Ectodermal cell (in vitro differentiated cells): ENCODE results near the gene RDH5. TPM values are rescaled to one million over a fixed set of nuclear protein-coding genes. Genes with fewer than 3 reads are reported as not detected.

Experiments used
- H3K27ac ChIP-seq: 2 replicates; pipeline ENCODE4 v1.7.0; 2013; ENCODE audit warnings: mild to moderate bottlenecking, low read depth, low read length; ENCODE audit not compliant: insufficient read depth, poor library complexity, severe bottlenecking
- H3K27me3 ChIP-seq: 2 replicates; pipeline ENCODE4 v1.7.0; 2013; ENCODE audit warnings: mild to moderate bottlenecking, low read length; ENCODE audit not compliant: insufficient read depth, control insufficient read depth, poor library complexity, severe bottlenecking
- H3K36me3 ChIP-seq: one replicate; pipeline ENCODE4 v1.7.0; 2013; ENCODE audit warnings: low read length; ENCODE audit not compliant: control insufficient read depth, insufficient read depth
- H3K4me1 ChIP-seq: one replicate; pipeline ENCODE4 v1.7.0; 2013; ENCODE audit warnings: low read length; ENCODE audit not compliant: control insufficient read depth, insufficient read depth
- H3K4me3 ChIP-seq: 2 replicates; pipeline ENCODE4 v1.7.0; 2013; ENCODE audit warnings: low read depth, low read length, control low read depth; ENCODE audit not compliant: insufficient read depth
- H3K9me3 ChIP-seq: 2 replicates; pipeline ENCODE4 v1.7.0; 2013; ENCODE audit warnings: mild to moderate bottlenecking, low read length, moderate library complexity; ENCODE audit not compliant: control insufficient read depth
- WGBS, 2 experiments: methylation state at CpG; one replicate each; pipeline ENCODE4 v1.1.7; 2013; ENCODE audit warnings: missing lambda C conversion rate in 2 of 2; 5-methylcytosine and 5-hydroxymethylcytosine counted together
- polyA plus RNA-seq, 4 experiments: library from polyadenylated mRNA; stranded (reverse); fragments of 50-300 nt; gene quantifications; one replicate each; pipeline ENCODE4 v1.2.3, GENCODE V29; 2013

The RDH5 gene, protein sequence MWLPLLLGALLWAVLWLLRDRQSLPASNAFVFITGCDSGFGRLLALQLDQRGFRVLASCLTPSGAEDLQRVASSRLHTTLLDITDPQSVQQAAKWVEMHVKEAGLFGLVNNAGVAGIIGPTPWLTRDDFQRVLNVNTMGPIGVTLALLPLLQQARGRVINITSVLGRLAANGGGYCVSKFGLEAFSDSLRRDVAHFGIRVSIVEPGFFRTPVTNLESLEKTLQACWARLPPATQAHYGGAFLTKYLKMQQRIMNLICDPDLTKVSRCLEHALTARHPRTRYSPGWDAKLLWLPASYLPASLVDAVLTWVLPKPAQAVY
- polyA plus RNA-seq (2013, experiment 1 of 4), result 11.7 TPM
- polyA plus RNA-seq (2013, experiment 2 of 4), result 9.5 TPM
- polyA plus RNA-seq (2013, experiment 3 of 4), result 5.1 TPM
- polyA plus RNA-seq (2013, experiment 4 of 4), result 7.1 TPM

- Histone ChIP-seq H3K4me3 (no peak within 1 kb of the TSS), H3K36me3 (peaks cover 5% of the 10 kb centered on the region), H3K9me3 (no peaks in the 10 kb centered on the region), H3K27me3 (no peaks in the 10 kb centered on the region), H3K27ac (no peak within 1 kb of the TSS), H3K4me1 (peaks cover 33% of the 10 kb centered on the region)
- 88 to 92% methylated on average over 5 to 6 of the region's 6 CpGs for WGBS, 2 experiments
Observed at GRCh38 chr12:55720071-55720564, at the start of gene RDH5. TSS of gene RDH5 (plus strand) at chr12:55720393. CDS start at chr12:55721185, 792 bp downstream.

DNA sequence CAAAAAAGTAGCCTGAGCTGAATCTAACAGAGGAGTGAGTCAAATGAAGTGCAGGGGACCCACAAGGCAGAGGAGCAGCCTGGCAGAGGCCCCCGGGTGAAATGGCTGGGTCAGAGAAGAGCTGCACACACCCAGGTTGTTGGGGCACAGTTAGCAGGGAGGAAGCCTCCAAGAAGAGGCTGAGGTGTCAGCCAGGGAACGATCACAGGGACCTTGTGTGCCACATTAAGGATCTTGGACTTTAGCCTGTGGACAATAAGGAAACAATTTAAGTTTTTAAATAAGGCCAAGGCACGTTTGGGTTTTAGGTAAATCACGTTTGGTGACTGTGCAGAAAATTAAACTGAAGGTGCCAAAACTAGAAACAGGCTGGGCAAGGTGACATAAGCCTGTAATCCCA lies 48.4 kb upstream of the RDH5 start:
- no peaks in the 10 kb centered on the region for H3K27me3 ChIP-seq
- no peak overlapping the region for H3K27ac ChIP-seq
- H3K9me3 ChIP-seq, result no peaks in the 10 kb centered on the region
- H3K4me1 ChIP-seq, result no peaks in the 10 kb centered on the region
- no peak overlapping the region for H3K4me3 ChIP-seq
- H3K36me3 ChIP-seq, result no peaks in the 10 kb centered on the region
- WGBS, 2 experiments, result 83 to 85% methylated on average over 4 of the region's 4 CpGs

DNA sequence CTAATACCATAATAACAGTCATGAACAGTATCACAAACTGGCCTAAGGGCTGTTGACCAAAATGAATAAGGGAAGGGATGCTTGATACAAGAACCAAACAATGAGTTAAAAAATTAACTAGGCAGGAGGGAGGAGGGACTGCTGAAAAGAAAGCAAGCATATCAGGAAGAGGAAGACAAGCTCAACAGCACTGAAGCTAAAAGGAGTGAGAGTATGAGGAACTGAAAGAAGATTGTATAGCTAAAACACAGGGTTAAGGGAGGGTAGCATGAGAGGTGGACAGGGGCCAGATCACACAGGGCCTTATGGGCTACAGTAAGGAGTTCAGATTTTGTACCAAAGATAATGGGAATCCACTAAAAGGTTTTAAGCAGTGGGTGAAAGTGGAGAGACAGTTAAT lies 46.6 kb upstream of the RDH5 start:
- no peak overlapping the region for H3K4me3 ChIP-seq
- no peaks in the 10 kb centered on the region for H3K27me3 ChIP-seq
- H3K36me3 ChIP-seq, result no peaks in the 10 kb centered on the region
- no peak overlapping the region for H3K27ac ChIP-seq
- H3K4me1 ChIP-seq, result no peaks in the 10 kb centered on the region
- no peaks in the 10 kb centered on the region for H3K9me3 ChIP-seq

DNA sequence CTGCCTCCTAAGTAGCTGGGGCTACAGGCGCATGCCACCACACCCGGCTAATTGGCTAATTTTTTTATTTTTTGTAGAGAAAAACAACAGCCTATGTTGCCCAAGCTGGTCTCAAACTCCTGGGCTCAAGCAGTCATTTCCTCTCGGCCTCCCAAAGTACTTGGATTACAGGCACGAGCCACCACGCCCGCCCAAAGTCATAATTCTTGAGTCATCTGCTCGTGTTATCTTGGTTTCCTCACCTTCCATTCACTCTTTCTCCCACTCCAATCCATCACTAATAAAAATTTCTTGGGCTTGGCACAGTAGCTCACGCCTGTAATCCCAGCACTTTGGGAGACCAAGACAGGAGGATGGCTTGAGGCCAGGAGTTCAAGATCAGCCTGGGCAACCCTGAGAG lies 44.5 kb upstream of the RDH5 start:
- Histone ChIP-seq H3K4me3 (no peak overlapping the region), H3K36me3 (no peaks in the 10 kb centered on the region), H3K27ac (no peak overlapping the region), H3K9me3 (no peaks in the 10 kb centered on the region), H3K27me3 (no peaks in the 10 kb centered on the region), H3K4me1 (no peaks in the 10 kb centered on the region)
- 85 to 87% methylated on average over 8 of the region's 8 CpGs for WGBS, 2 experiments

GRCh38 chr12:55676707-55677106 lies 43.5 kb upstream of the RDH5 start:
- Histone ChIP-seq H3K4me3 (no peak overlapping the region), H3K27me3 (no peaks in the 10 kb centered on the region), H3K27ac (no peak overlapping the region), H3K9me3 (no peaks in the 10 kb centered on the region), H3K4me1 (no peaks in the 10 kb centered on the region), H3K36me3 (no peaks in the 10 kb centered on the region)
- 92% methylated on average over 5 to 6 of the region's 6 CpGs for WGBS, 2 experiments

GRCh38 chr12:55679691-55680090 lies 40.5 kb upstream of the RDH5 start:
- no peaks in the 10 kb centered on the region for H3K9me3 ChIP-seq

DNA sequence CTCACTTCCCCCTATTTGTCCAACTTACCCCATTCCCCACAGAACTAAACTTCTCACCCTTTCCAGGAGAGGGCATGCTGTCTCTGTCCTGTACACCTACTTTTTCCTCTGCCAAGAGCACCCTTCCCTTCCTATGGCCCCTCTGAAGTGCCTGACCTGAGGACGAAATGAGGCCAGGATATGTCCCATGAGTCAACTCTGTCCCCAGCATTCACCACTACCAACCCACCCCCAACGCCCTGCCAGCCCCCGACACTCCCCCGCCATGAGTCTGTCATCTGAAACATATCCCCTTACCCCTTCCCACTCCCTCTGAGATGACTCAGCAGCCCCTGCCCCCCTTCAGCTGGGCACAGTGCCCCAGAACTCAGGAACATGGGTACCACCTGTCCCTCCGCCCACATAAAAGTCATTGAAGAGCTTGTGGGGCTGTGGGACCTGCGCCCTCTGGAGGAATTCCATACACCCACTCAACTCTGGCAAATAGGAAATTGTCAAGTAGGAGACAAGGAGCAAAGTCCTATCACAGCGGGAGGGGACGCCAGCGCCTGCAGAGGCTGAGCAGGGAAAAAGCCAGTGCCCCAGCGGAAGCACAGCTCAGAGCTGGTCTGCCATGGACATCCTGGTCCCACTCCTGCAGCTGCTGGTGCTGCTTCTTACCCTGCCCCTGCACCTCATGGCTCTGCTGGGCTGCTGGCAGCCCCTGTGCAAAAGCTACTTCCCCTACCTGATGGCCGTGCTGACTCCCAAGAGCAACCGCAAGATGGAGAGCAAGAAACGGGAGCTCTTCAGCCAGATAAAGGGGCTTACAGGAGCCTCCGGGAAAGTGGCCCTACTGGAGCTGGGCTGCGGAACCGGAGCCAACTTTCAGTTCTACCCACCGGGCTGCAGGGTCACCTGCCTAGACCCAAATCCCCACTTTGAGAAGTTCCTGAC lies 38.8 kb upstream of the RDH5 start:
- Histone ChIP-seq H3K4me3 (no peak overlapping the region), H3K4me1 (peaks cover 4% of the 10 kb centered on the region), H3K36me3 (no peaks in the 10 kb centered on the region), H3K27me3 (no peaks in the 10 kb centered on the region), H3K27ac (no peak overlapping the region), H3K9me3 (no peaks in the 10 kb centered on the region)
- WGBS, 2 experiments, result 41 to 46% methylated on average over 17 of the region's 17 CpGs

More at GRCh38 chr12:55679691-55680090, 40.5 kb upstream of the RDH5 start:
- WGBS, 2 experiments, result 91 to 93% methylated on average over 5 of the region's 5 CpGs
- peaks cover 4% of the 10 kb centered on the region for H3K4me1 ChIP-seq
- no peak overlapping the region for H3K4me3 ChIP-seq
- H3K27me3 ChIP-seq, result no peaks in the 10 kb centered on the region
- no peak overlapping the region for H3K27ac ChIP-seq
- H3K36me3 ChIP-seq, result no peaks in the 10 kb centered on the region

GRCh38 chr12:55682087-55682796 lies 38.0 kb upstream of the RDH5 start:
- no peak overlapping the region for H3K27ac ChIP-seq
- no peaks in the 10 kb centered on the region for H3K27me3 ChIP-seq
- H3K36me3 ChIP-seq, result no peaks in the 10 kb centered on the region
- WGBS, 2 experiments, result 94 to 95% methylated on average over 10 to 13 of the region's 13 CpGs
- no peak overlapping the region for H3K4me3 ChIP-seq
- peaks cover 4% of the 10 kb centered on the region for H3K4me1 ChIP-seq
- H3K9me3 ChIP-seq, result no peaks in the 10 kb centered on the region

DNA sequence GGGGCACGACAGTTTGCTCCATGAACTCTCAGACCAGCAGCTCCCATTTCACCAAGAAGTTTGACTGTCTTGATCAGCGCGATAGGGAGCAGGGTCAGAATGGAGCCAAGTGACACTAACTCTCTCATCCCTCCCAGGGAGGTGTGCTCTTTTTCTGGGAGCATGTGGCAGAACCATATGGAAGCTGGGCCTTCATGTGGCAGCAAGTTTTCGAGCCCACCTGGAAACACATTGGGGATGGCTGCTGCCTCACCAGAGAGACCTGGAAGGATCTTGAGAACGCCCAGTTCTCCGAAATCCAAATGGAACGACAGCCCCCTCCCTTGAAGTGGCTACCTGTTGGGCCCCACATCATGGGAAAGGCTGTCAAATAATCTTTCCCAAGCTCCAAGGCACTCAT lies 36.5 kb upstream of the RDH5 start:
- Histone ChIP-seq H3K27ac (no peak overlapping the region), H3K36me3 (peaks cover 4% of the 10 kb centered on the region), H3K4me3 (no peak overlapping the region), H3K4me1 (peaks cover 4% of the 10 kb centered on the region), H3K9me3 (no peaks in the 10 kb centered on the region), H3K27me3 (no peaks in the 10 kb centered on the region)
- 86 to 89% methylated on average over 7 of the region's 7 CpGs for WGBS, 2 experiments
